GM12872 (cell line): ENCODE results near the gene PSD.

Experiments used
- CTCF ChIP-seq: IDR thresholded peaks from 3 replicates; pipeline ENCODE4 v1.5.1; 2011; ENCODE audit warnings: low read depth, mild to moderate bottlenecking, low read length, moderate library complexity; ENCODE audit not compliant: insufficient read depth

Gene PSD

GRCh38 chr10:102435529-102436233, 17.1 kb upstream of the PSD start:
- TF ChIP-seq CTCF, result no peak

GRCh38 chr10:102435133-102435497, 16.5 kb upstream of the PSD start:
- no peak for TF ChIP-seq CTCF

DNA sequence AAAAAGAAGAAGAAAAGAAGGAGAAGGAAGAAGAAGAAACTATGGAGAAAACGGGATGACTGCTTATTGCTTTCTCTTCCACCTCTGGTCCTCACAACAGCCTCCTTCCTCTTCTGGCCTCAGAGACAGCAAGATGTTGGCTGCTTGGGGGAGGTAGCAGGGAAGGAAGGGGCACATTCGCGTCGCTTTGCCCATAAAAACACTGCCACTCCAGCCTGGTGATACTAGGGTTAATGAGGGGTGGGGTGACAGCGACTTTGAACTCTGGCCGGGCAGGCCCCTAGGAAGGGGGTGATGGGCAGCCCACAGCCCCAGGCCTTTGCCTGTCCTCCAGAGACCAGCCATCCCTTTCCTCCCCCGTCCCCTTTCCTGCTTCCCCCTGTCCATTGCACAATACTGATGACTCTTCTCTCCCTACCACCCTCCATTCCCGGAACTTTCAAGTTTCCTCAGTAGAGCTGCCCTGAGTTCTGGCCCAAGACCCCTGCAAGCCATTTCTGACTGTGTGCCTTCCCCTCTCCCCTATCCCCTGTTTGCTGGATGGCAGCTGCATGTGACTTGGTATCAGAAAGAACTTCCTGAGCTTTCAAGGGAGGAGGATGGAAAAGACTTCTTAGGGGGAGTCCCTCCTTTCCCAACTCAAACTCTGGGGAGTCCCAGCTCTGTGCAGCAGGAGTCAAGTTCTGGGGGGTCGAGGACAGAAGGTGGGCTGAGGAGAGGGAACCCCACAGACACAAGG, 16.0 kb upstream of the PSD start:
- no peak for TF ChIP-seq CTCF

DNA sequence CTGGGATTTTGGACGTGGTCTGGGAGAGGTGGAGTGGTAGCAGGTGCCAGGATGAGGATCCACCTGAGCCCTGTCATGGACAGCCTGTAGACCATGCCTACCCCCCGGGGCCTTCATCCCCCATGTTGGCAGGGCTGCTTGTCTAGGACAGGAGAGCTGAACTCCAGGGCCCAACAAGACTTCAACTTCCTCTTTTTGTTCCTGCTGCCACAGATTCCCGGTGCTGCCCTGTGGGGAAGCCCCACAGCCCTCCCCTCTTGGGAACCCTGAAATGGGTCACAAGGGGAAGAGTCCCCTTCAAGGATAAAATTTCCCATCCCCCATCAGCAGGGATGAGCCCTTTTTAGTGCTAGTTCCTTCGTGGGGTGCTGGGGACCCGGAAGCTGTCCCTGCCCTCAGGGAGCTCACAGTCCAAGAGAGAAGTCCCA, 15.0 kb upstream of the PSD start:
- no peak for TF ChIP-seq CTCF

GRCh38 chr10:102432162-102432950, 13.8 kb upstream of the PSD start, which contains the start of gene CUEDC2:
Gene CUEDC2 (minus strand): TSS chr10:102432574. CDS start chr10:102425188, 7,386 bp downstream.
- TF ChIP-seq CTCF, result no peak

DNA sequence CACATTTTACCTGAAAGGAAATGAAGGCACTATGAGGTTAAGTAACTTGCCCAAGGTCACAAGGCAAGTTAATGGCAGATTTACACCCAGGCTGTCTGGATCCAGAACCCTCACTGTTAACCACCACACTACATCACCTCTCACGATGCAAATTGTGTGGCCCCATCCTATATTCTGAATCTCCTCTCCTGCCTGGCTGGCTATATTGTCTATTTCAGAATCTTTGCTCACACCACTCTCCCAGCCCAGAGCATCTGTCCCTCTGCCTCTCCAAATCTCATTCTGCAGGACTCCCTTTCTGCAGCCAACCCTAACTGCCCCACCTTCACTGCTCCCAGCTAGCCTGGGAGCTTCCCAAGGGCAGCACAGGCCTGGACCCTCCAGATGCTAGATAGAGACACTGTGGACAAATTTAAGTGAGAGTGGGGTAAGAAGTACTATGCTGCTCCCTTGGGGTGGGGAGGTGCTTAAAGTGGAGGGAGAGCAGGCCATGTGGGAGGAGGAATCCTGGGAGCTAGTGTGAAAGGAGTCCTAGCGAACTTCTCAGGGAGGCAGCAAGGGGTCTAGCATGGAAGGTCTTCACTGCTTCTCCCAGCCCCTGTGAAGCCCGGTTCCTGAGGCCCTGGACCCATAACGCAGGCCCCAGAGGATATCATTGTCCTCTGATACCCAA, 13.0 kb upstream of the PSD start:
- TF ChIP-seq CTCF, result no peak

DNA sequence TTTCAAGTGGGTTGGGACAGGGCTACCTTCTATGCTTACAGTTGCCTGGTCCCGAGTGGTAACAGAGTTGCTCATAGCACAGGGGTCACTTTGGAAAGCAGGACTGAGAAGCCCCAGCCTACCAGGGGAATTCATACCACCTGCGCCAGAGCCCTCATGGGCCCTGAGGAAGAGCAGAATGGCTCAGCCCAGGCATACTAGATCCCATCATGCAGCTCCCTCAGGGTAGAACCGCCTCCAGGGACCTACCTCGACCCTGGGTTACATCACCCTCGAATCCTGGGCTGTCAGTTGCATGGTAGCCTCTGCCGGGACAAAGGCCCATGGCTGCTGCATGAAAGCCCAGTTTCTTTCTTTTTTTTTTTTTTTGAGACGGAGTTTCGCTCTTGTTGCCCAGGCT, 10.9 kb upstream of the PSD start:
- TF ChIP-seq CTCF, result no peak
